ENCODE measurements around the gene COX5B. TPM values are rescaled to one million over a fixed set of nuclear protein-coding genes. Genes with fewer than 3 reads are reported as not detected.

The COX5B gene
- total and polyA plus RNA-seq, 10 of the 15 experiments (the other 5 are each of a cell fraction or from before 2014, with no cell fraction given) = 69.5 to 518 (median 363) TPM

DNA sequence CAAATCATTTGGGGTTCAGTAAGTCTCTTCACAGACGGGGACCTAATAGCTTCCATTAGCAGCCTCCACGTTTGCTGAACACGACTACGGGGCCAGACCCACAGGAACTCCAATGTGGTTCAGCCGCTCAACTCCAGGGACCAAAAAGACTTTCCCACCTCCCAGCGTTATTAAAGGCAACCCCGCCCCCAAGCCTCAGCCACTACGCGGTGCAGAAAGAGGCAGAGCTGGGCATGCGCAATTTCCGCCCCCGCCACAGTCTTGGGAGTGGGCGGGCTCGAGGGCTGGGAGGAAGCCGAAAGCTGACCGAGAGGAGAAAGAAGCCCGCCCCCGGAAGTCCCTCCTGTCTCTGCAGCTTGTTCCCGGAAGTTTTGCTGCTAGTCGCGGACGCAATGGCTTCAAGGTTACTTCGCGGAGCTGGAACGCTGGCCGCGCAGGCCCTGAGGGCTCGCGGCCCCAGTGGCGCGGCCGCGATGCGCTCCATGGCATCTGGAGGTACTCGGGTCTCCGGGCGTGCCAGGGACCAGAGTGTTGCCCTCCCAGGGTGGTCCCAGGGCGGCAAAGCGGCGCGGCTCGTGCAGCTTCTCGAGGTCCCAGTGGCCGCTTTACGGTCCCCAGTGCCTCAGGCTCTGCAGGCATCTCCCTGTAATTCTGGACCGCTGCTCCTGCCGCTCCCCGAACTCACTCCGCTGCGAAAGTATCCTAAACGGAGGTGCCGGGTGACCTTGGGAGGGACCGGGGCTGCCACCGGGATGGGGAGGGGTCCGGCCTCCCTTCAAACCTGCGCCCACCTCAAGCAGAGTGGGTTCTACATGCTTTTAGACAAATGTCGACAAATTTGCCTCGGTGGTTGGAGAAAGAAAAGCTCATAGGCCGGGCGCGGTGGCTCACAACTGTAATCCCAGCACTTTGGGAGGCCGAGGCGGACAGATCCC lies at the start of gene COX5B (continued):
- TF ChIP-seq, protein P1, sequence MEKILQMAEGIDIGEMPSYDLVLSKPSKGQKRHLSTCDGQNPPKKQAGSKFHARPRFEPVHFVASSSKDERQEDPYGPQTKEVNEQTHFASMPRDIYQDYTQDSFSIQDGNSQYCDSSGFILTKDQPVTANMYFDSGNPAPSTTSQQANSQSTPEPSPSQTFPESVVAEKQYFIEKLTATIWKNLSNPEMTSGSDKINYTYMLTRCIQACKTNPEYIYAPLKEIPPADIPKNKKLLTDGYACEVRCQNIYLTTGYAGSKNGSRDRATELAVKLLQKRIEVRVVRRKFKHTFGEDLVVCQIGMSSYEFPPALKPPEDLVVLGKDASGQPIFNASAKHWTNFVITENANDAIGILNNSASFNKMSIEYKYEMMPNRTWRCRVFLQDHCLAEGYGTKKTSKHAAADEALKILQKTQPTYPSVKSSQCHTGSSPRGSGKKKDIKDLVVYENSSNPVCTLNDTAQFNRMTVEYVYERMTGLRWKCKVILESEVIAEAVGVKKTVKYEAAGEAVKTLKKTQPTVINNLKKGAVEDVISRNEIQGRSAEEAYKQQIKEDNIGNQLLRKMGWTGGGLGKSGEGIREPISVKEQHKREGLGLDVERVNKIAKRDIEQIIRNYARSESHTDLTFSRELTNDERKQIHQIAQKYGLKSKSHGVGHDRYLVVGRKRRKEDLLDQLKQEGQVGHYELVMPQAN (conservative IDR thresholded peaks at IDR 0.05) = peak; percentile 81
- TF ChIP-seq JUNB (IDR thresholded peaks at IDR 0.05) = no peak
- no peak for TF ChIP-seq WRNIP1 (IDR thresholded peaks at IDR 0.05; ENCODE audit: borderline replicate concordance, low read depth, low read length)
- TF ChIP-seq CHD1 (IDR thresholded peaks at IDR 0.05; ENCODE audit: low read depth, low read length) = no peak
- no peak for TF ChIP-seq RCOR1 (conservative IDR thresholded peaks at IDR 0.05; ENCODE audit: low read depth, low read length)
- TF ChIP-seq NR2C2 (IDR thresholded peaks at IDR 0.05; ENCODE audit: borderline replicate concordance, control insufficient read depth, insufficient read length, low read depth) = no peak
- TF ChIP-seq KLF5 (IDR thresholded peaks at IDR 0.05; ENCODE audit: partially characterized antibody) = peak; percentile 49
- peak in 1 of 2 experiments; percentile 81; a peak in 2 of 4 replicates for TF ChIP-seq ETV6 (conservative IDR thresholded peaks at IDR 0.05 in 1 of 2, IDR thresholded peaks at IDR 0.05 in 1 of 2; ENCODE audit: borderline replicate concordance in 1 of 2, low read depth in 1 of 2)
- no peak for TF ChIP-seq SREBF2 (IDR thresholded peaks at IDR 0.05; ENCODE audit: low read length)
- no peak for TF ChIP-seq SUPT20H (IDR thresholded peaks at IDR 0.05; ENCODE audit: borderline replicate concordance, control insufficient read depth, low read depth, low read length)
- TF ChIP-seq, protein P2, sequence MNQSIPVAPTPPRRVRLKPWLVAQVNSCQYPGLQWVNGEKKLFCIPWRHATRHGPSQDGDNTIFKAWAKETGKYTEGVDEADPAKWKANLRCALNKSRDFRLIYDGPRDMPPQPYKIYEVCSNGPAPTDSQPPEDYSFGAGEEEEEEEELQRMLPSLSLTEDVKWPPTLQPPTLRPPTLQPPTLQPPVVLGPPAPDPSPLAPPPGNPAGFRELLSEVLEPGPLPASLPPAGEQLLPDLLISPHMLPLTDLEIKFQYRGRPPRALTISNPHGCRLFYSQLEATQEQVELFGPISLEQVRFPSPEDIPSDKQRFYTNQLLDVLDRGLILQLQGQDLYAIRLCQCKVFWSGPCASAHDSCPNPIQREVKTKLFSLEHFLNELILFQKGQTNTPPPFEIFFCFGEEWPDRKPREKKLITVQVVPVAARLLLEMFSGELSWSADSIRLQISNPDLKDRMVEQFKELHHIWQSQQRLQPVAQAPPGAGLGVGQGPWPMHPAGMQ (IDR thresholded peaks at IDR 0.05; ENCODE audit: borderline replicate concordance) = no peak
- TF ChIP-seq POU2F2 (IDR thresholded peaks at IDR 0.05; ENCODE audit: borderline replicate concordance, low read depth, low read length) = no peak
- TF ChIP-seq, protein P3, sequence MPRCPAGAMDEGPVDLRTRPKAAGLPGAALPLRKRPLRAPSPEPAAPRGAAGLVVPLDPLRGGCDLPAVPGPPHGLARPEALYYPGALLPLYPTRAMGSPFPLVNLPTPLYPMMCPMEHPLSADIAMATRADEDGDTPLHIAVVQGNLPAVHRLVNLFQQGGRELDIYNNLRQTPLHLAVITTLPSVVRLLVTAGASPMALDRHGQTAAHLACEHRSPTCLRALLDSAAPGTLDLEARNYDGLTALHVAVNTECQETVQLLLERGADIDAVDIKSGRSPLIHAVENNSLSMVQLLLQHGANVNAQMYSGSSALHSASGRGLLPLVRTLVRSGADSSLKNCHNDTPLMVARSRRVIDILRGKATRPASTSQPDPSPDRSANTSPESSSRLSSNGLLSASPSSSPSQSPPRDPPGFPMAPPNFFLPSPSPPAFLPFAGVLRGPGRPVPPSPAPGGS (IDR thresholded peaks at IDR 0.05; ENCODE audit: borderline replicate concordance, insufficient read depth, low read depth, low read length, poor library complexity, severe bottlenecking) = no peak
- 0 out of 2 replicates have a peak, but pooled peaks have one; percentile 14 for TF ChIP-seq SMARCA5 (IDR thresholded peaks at IDR 0.05)
- TF ChIP-seq NFXL1 (IDR thresholded peaks at IDR 0.05; ENCODE audit: borderline replicate concordance) = no peak
- TF ChIP-seq, protein P4, sequence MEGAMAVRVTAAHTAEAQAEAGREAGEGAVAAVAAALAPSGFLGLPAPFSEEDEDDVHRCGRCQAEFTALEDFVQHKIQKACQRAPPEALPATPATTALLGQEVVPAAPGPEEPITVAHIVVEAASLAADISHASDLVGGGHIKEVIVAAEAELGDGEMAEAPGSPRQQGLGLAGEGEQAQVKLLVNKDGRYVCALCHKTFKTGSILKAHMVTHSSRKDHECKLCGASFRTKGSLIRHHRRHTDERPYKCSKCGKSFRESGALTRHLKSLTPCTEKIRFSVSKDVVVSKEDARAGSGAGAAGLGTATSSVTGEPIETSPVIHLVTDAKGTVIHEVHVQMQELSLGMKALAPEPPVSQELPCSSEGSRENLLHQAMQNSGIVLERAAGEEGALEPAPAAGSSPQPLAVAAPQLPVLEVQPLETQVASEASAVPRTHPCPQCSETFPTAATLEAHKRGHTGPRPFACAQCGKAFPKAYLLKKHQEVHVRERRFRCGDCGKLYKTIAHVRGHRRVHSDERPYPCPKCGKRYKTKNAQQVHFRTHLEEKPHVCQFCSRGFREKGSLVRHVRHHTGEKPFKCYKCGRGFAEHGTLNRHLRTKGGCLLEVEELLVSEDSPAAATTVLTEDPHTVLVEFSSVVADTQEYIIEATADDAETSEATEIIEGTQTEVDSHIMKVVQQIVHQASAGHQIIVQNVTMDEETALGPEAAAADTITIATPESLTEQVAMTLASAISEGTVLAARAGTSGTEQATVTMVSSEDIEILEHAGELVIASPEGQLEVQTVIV (IDR thresholded peaks at IDR 0.05; ENCODE audit: borderline replicate concordance, partially characterized antibody) = peak; percentile 47
- TF ChIP-seq FOXM1 (IDR thresholded peaks at IDR 0.05; ENCODE audit: low read depth, low read length) = no peak
- TF ChIP-seq GABPA (IDR thresholded peaks at IDR 0.05; ENCODE audit: low read depth) = peak; percentile 92
- TF ChIP-seq CBX3 (IDR thresholded peaks at IDR 0.05; ENCODE audit: borderline replicate concordance, low read depth) = no peak
- TF ChIP-seq, protein P5, sequence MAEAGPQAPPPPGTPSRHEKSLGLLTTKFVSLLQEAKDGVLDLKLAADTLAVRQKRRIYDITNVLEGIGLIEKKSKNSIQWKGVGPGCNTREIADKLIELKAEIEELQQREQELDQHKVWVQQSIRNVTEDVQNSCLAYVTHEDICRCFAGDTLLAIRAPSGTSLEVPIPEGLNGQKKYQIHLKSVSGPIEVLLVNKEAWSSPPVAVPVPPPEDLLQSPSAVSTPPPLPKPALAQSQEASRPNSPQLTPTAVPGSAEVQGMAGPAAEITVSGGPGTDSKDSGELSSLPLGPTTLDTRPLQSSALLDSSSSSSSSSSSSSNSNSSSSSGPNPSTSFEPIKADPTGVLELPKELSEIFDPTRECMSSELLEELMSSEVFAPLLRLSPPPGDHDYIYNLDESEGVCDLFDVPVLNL (IDR thresholded peaks at IDR 0.05; ENCODE audit: low read depth, low read length) = no peak
